ENCODE data around the gene TSC22D1.

DNA sequence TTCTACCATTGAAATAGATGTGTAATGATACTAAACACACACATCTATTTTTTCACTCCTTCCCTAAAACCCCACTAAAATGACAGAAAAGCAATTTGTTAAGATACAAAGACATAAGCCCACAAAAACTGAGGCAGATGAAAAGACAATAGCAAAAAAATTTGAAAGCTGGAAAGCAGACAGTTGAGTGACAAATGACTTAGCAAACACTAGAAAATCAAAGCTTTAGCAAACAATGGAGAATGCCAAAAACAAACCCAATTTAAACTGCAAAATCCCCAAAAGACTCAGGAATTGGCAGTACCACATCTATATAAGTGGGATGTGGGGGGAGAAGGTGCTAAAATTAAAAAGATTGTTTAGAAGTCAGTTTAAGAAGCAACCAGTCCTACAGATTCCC lies 9.5 kb downstream of the TSC22D1 start:
- TF ChIP-seq EZH2 (IDR thresholded peaks at IDR 0.05; ENCODE audit: low read length, unreplicated experiment) (no peak), EZH2phosphoT487 (IDR thresholded peaks at IDR 0.05; ENCODE audit: borderline replicate concordance, low read length) (no peak)
- TF ChIP-seq, protein P1, sequence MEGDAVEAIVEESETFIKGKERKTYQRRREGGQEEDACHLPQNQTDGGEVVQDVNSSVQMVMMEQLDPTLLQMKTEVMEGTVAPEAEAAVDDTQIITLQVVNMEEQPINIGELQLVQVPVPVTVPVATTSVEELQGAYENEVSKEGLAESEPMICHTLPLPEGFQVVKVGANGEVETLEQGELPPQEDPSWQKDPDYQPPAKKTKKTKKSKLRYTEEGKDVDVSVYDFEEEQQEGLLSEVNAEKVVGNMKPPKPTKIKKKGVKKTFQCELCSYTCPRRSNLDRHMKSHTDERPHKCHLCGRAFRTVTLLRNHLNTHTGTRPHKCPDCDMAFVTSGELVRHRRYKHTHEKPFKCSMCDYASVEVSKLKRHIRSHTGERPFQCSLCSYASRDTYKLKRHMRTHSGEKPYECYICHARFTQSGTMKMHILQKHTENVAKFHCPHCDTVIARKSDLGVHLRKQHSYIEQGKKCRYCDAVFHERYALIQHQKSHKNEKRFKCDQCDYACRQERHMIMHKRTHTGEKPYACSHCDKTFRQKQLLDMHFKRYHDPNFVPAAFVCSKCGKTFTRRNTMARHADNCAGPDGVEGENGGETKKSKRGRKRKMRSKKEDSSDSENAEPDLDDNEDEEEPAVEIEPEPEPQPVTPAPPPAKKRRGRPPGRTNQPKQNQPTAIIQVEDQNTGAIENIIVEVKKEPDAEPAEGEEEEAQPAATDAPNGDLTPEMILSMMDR (conservative IDR thresholded peaks at IDR 0.05; ENCODE audit: low read depth, low read length) = no peak
